Loucy (cell line): ENCODE measurements around the gene BEGAIN.

Experiments
- H2AFZ ChIP-seq: fragments of 200-600 bp; sonication (generic); 2 replicates; pipeline ENCODE4 v1.6.0; 2016; ENCODE audit warnings: antibody characterized with exemption, mild to moderate bottlenecking, low read length, moderate library complexity
- H3F3A ChIP-seq: fragments of 200-600 bp; 2 replicates; pipeline ENCODE4 v1.6.0; 2016; ENCODE audit warnings: antibody characterized with exemption, low read depth, mild to moderate bottlenecking
- H3K27me3 ChIP-seq: fragments of 200-600 bp; sonication (generic); 2 replicates; pipeline ENCODE4 v1.6.1; 2014; ENCODE audit warnings: low read length, mild to moderate bottlenecking; ENCODE audit not compliant: insufficient read depth, poor library complexity, severe bottlenecking
- H3K36me3 ChIP-seq: fragments of 200-600 bp; sonication (generic); 2 replicates; pipeline ENCODE4 v1.6.1; 2016; ENCODE audit warnings: low read length; ENCODE audit not compliant: insufficient read depth
- H3K4me1 ChIP-seq: fragments of 200-600 bp; sonication (generic); 2 replicates; pipeline ENCODE4 v1.5.1; 2014; ENCODE audit warnings: low read length, mild to moderate bottlenecking; ENCODE audit not compliant: insufficient read depth, poor library complexity, severe bottlenecking
- H3K4me2 ChIP-seq: fragments of 200-600 bp; sonication (generic); 2 replicates; pipeline ENCODE4 v1.6.0; 2014; ENCODE audit warnings: antibody characterized with exemption, low read length, low read depth, mild to moderate bottlenecking; ENCODE audit not compliant: poor library complexity, severe bottlenecking
- H3K4me3 ChIP-seq: fragments of 200-600 bp; sonication (generic); 2 replicates; pipeline ENCODE4 v1.5.1; 2014; ENCODE audit warnings: low read length, mild to moderate bottlenecking, mixed read lengths; ENCODE audit not compliant: poor library complexity, severe bottlenecking
- H3K79me2 ChIP-seq: fragments of 200-600 bp; sonication (generic); 2 replicates; pipeline ENCODE4 v1.6.1; 2014; ENCODE audit warnings: low read length; ENCODE audit not compliant: insufficient read depth
- H3K9ac ChIP-seq: fragments of 200-600 bp; sonication (generic); 2 replicates; pipeline ENCODE4 v1.6.0; 2014; ENCODE audit warnings: mild to moderate bottlenecking, low read depth, low read length, moderate library complexity; ENCODE audit not compliant: poor library complexity, severe bottlenecking
- H3K9me2 ChIP-seq: fragments of 200-600 bp; sonication (generic); replicated peaks from 2 replicates; pipeline ENCODE4 v1.6.1; 2016; ENCODE audit warnings: low read depth, low read length, mixed read lengths
- H3K9me3 ChIP-seq: fragments of 200-600 bp; sonication (generic); 2 replicates; pipeline ENCODE4 v1.6.1; 2014; ENCODE audit warnings: mild to moderate bottlenecking, antibody characterized with exemption, low read length, low read depth; ENCODE audit not compliant: insufficient read depth
- H4K20me1 ChIP-seq: fragments of 200-600 bp; sonication (generic); 2 replicates; pipeline ENCODE4 v1.6.0; 2014; ENCODE audit warnings: antibody characterized with exemption, low read length, mild to moderate bottlenecking; ENCODE audit not compliant: insufficient read depth, poor library complexity, severe bottlenecking
- EZH2phosphoT487 ChIP-seq: fragments of 200-600 bp; IDR thresholded peaks from 2 replicates; pipeline ENCODE4 v1.6.1; 2018; ENCODE audit warnings: antibody characterized with exemption, mild to moderate bottlenecking, moderate library complexity, borderline replicate concordance
- TF ChIP-seq, protein P1 (sequence below): fragments of 200-600 bp; sonication (generic); conservative IDR thresholded peaks from 2 replicates; pipeline ENCODE4 v1.5.1; 2014; ENCODE audit warnings: mild to moderate bottlenecking, antibody characterized with exemption, low read length

Gene BEGAIN

DNA sequence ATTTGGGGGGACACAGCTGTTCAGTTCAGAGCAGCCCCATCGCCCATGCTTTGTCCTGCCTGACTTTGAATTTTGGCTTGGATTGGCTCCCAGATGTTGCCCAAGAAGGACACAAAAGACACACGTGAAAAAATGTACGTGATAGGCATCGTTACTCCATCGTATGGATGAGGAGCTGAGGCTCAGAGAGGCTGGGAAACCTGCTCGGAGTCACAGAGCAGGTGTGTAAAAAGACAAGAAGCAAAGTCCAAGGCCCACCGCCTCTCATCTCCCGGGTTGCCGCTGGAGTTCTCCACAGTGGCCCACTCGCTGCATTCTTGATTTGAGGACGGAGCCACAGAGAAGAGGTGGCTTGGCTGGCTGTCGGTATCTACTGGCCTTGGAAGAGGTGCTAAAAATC lies 41.0 kb upstream of the BEGAIN start:
- no peaks in the 10 kb centered on the region for H3K9me2 ChIP-seq
- no peak overlapping the region for H3K9ac ChIP-seq
- H3K79me2 ChIP-seq = no peaks in the 10 kb centered on the region
- no peak overlapping the region for H3K4me2 ChIP-seq
- H4K20me1 ChIP-seq = no peaks in the 10 kb centered on the region
- H3K4me3 ChIP-seq = no peak overlapping the region
- peaks cover 4% of the 10 kb centered on the region; the same call in 1 of the 2 replicates for H3K9me3 ChIP-seq
- H2AFZ ChIP-seq = no peak overlapping the region
- TF ChIP-seq, protein P1, sequence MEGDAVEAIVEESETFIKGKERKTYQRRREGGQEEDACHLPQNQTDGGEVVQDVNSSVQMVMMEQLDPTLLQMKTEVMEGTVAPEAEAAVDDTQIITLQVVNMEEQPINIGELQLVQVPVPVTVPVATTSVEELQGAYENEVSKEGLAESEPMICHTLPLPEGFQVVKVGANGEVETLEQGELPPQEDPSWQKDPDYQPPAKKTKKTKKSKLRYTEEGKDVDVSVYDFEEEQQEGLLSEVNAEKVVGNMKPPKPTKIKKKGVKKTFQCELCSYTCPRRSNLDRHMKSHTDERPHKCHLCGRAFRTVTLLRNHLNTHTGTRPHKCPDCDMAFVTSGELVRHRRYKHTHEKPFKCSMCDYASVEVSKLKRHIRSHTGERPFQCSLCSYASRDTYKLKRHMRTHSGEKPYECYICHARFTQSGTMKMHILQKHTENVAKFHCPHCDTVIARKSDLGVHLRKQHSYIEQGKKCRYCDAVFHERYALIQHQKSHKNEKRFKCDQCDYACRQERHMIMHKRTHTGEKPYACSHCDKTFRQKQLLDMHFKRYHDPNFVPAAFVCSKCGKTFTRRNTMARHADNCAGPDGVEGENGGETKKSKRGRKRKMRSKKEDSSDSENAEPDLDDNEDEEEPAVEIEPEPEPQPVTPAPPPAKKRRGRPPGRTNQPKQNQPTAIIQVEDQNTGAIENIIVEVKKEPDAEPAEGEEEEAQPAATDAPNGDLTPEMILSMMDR = no peak
- TF ChIP-seq EZH2phosphoT487 = no peak
- no peaks in the 10 kb centered on the region for H3F3A ChIP-seq
- H3K36me3 ChIP-seq = no peaks in the 10 kb centered on the region
- peaks cover 20% of the 10 kb centered on the region for H3K4me1 ChIP-seq
- H3K27me3 ChIP-seq = no peaks in the 10 kb centered on the region

DNA sequence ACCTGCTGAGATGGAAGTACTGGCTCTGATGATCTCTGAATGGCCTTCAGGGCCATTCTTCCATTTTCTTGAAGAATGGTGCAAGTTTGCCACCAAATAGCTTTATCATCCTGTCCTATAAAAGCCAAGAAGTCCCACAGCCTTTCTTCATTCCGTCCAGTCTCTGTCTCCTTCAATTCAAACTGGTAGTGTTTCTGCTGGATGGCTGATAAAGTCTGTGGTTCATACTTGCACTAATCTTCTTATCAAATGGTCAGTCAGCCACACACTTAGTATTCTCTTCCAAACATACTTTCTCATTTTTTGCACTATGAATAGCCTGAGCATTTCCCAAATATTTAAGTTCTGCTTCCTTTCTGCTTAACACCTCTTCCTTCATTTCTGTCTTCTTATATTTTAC lies 39.4 kb upstream of the BEGAIN start:
- no peaks in the 10 kb centered on the region for H4K20me1 ChIP-seq
- H3F3A ChIP-seq = no peaks in the 10 kb centered on the region
- no peaks in the 10 kb centered on the region for H3K36me3 ChIP-seq
- TF ChIP-seq, protein P1 = no peak
- no peak for TF ChIP-seq EZH2phosphoT487
- no peak overlapping the region for H2AFZ ChIP-seq
- H3K4me1 ChIP-seq = peaks cover 12% of the 10 kb centered on the region
- H3K9ac ChIP-seq = no peak overlapping the region
- H3K9me3 ChIP-seq = peaks cover 4% of the 10 kb centered on the region; the same call in 1 of the 2 replicates
- H3K4me3 ChIP-seq = no peak overlapping the region
- H3K27me3 ChIP-seq = no peaks in the 10 kb centered on the region
- no peaks in the 10 kb centered on the region for H3K79me2 ChIP-seq
- H3K4me2 ChIP-seq = no peak overlapping the region
- no peaks in the 10 kb centered on the region for H3K9me2 ChIP-seq

DNA sequence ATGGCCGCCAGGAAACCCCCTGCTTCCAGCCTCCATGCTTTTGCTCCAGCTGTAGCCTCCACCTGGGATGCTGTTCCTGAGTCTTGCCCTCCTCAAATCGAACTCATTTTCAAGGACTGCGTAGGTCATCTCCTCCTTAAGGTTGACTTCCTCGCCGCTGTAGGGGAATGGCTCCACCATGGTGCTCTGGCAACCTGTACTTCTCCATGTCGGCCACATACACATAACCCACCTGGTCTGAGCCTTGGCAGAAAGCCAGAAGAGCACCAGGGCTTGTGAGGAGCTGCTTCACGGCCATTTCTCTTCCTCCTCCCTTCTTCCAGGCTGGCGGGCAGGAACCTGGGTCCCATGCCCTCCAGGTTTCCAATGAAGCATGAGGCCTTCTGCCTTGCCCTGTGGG lies 36.7 kb upstream of the BEGAIN start:
- H3K36me3 ChIP-seq = no peaks in the 10 kb centered on the region

DNA sequence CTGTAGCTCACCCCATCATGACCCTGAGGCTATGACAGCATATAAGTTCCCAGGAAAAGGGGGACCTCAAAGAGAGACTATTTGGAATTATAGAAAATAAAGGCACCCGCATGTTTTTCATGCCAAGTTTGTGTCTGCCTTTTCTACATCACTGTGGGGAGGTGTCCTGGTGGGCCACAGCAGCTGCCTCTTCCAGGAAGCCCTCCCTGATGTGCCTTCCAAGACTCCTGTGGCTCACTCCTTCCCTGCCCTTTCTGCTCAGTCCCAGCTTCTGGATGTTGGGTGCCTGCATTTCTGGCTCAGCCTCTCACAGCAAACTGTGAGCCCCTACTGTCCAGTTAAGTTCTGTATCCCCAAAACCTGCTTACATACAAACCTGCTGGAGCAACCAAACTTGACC lies 36.3 kb upstream of the BEGAIN start:
- Histone ChIP-seq H3K27me3 (no peaks in the 10 kb centered on the region), H3K4me2 (no peak overlapping the region), H3K9me3 (0 out of 2 replicates have a peak, but pooled peaks cover 4% of the 10 kb centered on the region), H2AFZ (no peak overlapping the region), H3K4me3 (no peak overlapping the region), H3K9me2 (no peaks in the 10 kb centered on the region), H3K36me3 (no peaks in the 10 kb centered on the region), H3F3A (no peaks in the 10 kb centered on the region), H3K79me2 (no peaks in the 10 kb centered on the region), H3K9ac (no peak overlapping the region), H4K20me1 (no peaks in the 10 kb centered on the region), H3K4me1 (no peaks in the 10 kb centered on the region)
- TF ChIP-seq, protein P1 = no peak
- no peak for TF ChIP-seq EZH2phosphoT487

More for the DNA sequence above, 36.7 kb upstream of the BEGAIN start:
- no peaks in the 10 kb centered on the region for H3K9me2 ChIP-seq
- no peaks in the 10 kb centered on the region for H3K27me3 ChIP-seq
- H4K20me1 ChIP-seq = no peaks in the 10 kb centered on the region
- H3K79me2 ChIP-seq = no peaks in the 10 kb centered on the region
- 0 out of 2 replicates have a peak, but pooled peaks cover 4% of the 10 kb centered on the region for H3K9me3 ChIP-seq
- no peak overlapping the region for H3K4me2 ChIP-seq
- H3K9ac ChIP-seq = no peak overlapping the region
- H3F3A ChIP-seq = no peaks in the 10 kb centered on the region
- no peak overlapping the region for H3K4me3 ChIP-seq
- TF ChIP-seq EZH2phosphoT487 = no peak
- no peaks in the 10 kb centered on the region for H3K4me1 ChIP-seq
- H2AFZ ChIP-seq = no peak overlapping the region
